HG03159 (cell line): ENCODE data around the gene GAGE10.
A peak's percentile ranks its signal among the peaks of the same experiment; 100 is the strongest.

ENCODE experiments used
- ATAC-seq: cut with Tn5 transposase; IDR thresholded peaks from one replicate; pipeline ENCODE4 v1.9.1; 2021; ENCODE audit warnings: mild to moderate bottlenecking, moderate library complexity; ENCODE audit not compliant: unreplicated experiment

Gene GAGE10

DNA sequence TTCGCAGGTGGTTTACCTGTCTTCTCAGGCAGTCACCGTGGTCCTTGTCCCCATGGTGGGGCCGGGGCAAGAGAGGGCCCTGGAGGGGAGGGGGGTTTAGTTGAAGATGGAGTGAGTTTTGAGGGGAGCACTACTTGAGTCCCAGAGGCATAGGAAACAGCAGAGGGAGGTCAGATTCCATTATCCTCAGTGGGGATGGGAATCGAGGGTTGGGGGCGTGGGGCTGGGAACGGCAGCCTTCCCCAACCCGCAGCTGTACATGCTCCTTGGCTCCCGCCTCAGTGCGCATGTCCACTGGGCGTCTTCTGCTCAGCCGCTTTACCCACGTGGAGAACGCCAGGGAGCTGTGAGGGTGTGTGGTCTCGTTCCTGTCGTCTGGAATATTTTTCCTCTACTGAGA lies at the start of gene GAGE10:
Gene GAGE10, plus strand, starts transcription at position 301 of the 400 bp plus-strand sequence. CDS start 1,214 bp downstream, outside the sequence.
- no peak for ATAC-seq

DNA sequence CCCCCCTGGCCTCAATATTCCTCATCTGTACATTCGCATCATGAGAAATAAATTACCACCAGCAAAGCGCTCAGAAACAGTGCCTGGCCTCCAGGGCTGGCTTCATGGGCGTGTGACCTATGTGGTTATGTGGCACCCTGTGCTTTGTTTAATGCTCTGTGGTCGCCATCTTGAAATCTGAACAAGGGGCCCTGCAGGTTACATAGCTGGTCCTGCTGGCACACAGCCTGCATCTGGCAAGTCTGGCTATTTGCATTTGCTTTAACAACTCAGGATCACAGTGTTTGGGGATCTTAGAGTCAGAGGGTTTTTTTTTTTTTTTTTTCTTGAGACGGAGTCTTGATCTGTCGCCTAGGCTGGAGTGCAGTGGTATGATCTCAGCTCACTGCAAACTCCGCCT lies 48.8 kb upstream of the GAGE10 start:
- ATAC-seq = no peak

DNA sequence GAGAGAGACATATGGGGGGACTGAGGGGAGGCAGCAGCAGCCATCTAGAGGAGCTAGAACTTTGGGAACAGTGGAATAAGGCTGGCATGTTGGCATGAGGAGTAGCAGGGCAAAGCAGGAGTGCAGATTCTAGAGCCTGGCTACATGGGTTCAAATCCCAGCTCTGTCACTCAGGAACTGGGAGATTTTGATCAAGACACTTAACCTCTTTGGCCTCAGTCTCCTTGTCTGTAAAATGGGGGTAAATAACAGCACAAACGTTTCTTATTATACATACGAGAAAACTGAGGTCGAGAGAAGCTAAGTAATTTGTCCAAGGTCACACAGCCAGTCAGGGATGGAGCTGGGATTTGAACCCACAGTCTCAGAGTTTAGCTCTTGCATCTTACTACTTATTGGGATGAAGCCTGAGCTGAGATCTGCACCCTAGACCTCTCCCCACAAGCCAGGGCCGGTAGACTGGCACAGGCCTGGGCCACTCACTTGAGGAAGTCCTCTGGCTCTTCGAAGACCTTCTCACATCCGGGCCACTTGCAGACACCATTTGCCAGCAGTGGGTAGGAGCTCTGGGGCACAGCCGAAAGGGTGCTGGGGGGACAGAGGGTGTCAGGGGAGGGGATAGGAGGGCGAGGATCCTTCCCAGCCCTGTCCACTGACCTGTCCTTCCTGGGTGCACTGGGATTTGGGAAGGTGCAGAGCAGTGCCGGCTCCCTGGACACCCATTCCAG lies 47.0 kb upstream of the GAGE10 start:
- ATAC-seq = no peak

- ATAC-seq = no peak
These were observed 46.2 kb upstream of the GAGE10 start for GRCh38 chrX:49257074-49257790.

GRCh38 chrX:49257846-49258748 lies 45.3 kb upstream of the GAGE10 start:
- ATAC-seq = no peak

GRCh38 chrX:49258749-49259124 lies 44.7 kb upstream of the GAGE10 start:
- no peak for ATAC-seq

- ATAC-seq = no peak
These were observed 43.0 kb upstream of the GAGE10 start for GRCh38 chrX:49260221-49260985.

DNA sequence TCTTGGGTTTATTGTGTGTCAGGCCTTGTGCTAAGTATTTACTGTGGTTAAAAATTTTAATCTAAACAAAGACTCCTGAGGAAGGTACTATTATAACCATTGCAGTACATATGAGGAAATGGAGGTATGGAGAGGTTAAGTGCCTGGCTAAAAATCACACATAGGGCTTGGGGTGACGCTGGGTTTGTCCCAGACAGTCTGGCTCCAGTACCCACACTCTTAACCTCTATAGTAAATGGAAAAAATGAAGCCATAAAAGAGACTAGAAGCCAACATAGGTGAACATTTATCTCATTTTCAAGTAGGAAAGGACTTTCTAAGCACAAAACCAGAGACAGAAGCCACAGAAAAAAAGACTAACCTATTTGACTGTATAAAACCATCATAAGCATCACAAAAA lies 40.8 kb upstream of the GAGE10 start:
- ATAC-seq = no peak

DNA sequence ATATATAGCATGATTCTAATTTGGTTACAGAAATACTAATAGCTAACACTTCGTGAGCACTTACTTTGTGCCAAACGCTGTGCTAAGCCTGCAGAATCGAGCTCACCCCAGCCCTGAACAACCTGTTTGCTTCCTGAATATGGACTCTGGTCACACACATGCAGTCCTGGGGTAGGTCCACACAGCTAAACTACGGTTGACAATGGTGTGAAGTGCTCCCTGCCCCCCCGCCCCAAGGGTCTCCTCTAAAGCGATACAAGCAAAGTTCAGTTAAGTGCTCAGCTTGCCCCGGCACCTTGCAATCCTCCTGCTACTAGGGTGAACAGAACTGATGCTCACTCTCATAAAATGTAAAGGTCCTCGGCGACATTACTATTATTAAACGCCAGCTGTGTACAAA lies 39.8 kb upstream of the GAGE10 start:
- no peak for ATAC-seq

GRCh38 chrX:49264460-49264859 lies 39.0 kb upstream of the GAGE10 start, which contains the start of gene FOXP3:
Gene FOXP3 (minus strand): TSS chrX:49264710. CDS start chrX:49258505, 6,205 bp downstream.
- no peak for ATAC-seq

GRCh38 chrX:49266523-49267445 lies 36.7 kb upstream of the GAGE10 start:
- ATAC-seq = no peak

GRCh38 chrX:49268702-49269009 lies 34.8 kb upstream of the GAGE10 start:
- no peak for ATAC-seq

- peak; percentile 83 for ATAC-seq
These were observed 34.3 kb upstream of the GAGE10 start for GRCh38 chrX:49269010-49269766.

DNA sequence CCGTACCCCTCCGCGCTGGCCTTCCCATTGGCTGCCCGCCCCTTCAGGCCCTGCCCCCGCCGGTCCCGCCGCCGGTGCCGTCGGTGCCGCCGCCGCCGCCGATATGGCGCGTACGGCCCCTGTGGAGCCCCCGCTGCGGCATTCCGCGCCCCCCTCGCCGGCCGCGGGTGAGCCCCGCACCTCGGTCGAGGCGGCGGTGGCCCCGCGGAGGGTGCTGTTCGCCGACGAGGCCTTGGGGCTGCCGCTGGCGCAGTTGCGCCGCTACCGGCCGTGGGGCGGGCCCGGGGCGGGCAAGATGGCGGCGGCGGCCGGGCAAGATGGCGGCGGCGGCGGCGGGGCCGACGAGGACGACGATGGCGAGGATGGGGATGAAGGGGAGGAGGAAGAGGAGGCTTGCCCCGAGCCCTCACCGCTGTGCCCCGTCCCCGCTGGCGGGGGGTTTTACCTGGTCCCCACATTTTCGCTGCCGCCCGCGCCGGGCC lies 33.6 kb upstream of the GAGE10 start, which contains the start of gene PPP1R3F:
Gene PPP1R3F, plus strand, starts transcription at position 27 of the 482 bp plus-strand sequence. Its CDS starts 77 bp downstream, at position 104.
- ATAC-seq = peak; percentile 15

DNA sequence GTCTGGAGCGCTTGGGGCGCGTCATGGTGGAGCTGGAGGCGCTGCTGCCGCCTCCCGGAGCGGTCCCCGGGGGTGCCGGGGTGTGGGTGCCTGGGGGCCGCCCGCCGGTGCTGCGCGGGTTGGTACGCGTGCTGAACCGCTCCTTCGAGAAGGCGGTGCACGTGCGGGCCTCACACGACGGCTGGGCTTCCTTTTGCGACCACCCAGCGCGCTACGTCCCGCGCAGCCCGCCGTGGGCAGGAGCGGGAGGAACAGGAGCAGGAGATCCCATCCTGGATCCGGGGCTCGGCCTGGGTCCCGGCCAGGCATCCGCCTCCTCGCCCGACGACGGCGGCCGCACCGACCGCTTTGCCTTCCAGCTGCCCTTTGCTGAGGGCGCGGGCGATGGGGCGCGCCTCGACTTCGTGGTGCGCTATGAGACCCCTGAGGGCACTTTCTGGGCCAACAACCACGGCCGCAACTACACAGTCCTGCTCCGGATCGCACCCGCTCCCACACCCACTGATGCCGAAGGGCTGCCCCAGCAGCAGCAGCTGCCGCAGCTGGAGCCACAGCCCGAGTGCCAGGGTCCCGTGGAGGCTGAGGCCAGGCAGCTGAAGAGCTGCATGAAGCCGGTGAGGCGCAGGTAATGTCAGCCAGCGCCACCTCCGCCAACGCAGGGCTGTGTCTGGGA lies 33.1 kb upstream of the GAGE10 start:
- ATAC-seq = no peak

GRCh38 chrX:49271341-49271740 lies 32.1 kb upstream of the GAGE10 start:
- ATAC-seq = no peak

- ATAC-seq = no peak
These were observed 31.0 kb upstream of the GAGE10 start for GRCh38 chrX:49272421-49272820.

DNA sequence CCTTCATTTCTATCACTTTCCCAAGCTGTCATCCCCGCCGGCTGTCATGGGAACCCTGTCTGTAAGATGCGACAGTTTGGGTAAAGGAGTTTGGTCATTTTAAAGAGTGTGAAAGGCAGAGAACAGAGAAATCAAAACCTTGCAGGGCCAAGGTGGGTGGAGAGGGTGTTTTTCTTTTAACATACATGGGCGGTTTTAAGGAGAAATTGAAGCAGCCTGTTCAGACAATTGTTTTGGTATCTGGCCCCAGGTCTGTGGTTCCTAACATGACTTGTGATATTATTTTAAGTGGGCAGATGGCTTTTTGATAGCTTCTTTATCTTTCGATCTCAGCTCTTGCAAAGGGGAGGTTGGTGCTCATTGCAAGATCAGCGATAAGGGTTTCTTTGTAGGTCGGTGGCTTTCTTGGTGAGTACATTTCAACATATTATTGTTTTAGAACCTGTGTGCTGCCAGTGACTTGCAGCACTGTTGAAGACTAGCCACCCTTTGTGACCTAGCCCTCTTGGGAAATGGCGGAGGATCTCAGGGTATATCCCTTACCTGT lies 30.2 kb upstream of the GAGE10 start:
- no peak for ATAC-seq
